Duodenal mucosa (tissue), 2 donors: Measurements from ENCODE around the gene EPYC.

Experiments used
- H3K27ac ChIP-seq: one replicate; pipeline ENCODE4 v1.7.0; 2013; ENCODE audit warnings: low read depth, low read length
- H3K27me3 ChIP-seq, 2 donors: one replicate each; pipeline ENCODE4 v1.7.0; 2013; ENCODE audit warnings: low read length in 2 of 2, control low read depth in 1 of 2; ENCODE audit not compliant: insufficient read depth in 2 of 2, control insufficient read depth in 1 of 2
- H3K36me3 ChIP-seq, 2 donors: one replicate each; pipeline ENCODE4 v1.7.0; 2013; ENCODE audit warnings: low read length in 2 of 2, control low read depth in 1 of 2; ENCODE audit not compliant: insufficient read depth in 2 of 2, control insufficient read depth in 1 of 2
- H3K4me1 ChIP-seq, 2 donors: one replicate each; pipeline ENCODE4 v1.7.0; 2013; ENCODE audit warnings: low read length in 2 of 2, control low read depth in 1 of 2; ENCODE audit not compliant: insufficient read depth in 2 of 2, control insufficient read depth in 1 of 2
- H3K4me3 ChIP-seq, 2 donors: one replicate each; pipeline ENCODE4 v1.7.0; 2013; ENCODE audit warnings: low read length in 2 of 2, low read depth in 1 of 2
- H3K9ac ChIP-seq, 2 donors: one replicate each; pipeline ENCODE4 v1.7.0; 2013; ENCODE audit warnings: low read length in 2 of 2, low read depth in 1 of 2
- H3K9me3 ChIP-seq, 2 donors: one replicate each; pipeline ENCODE4 v1.7.0; 2013; ENCODE audit warnings: low read length in 2 of 2, control low read depth in 1 of 2; ENCODE audit not compliant: control insufficient read depth in 1 of 2

The EPYC gene, protein sequence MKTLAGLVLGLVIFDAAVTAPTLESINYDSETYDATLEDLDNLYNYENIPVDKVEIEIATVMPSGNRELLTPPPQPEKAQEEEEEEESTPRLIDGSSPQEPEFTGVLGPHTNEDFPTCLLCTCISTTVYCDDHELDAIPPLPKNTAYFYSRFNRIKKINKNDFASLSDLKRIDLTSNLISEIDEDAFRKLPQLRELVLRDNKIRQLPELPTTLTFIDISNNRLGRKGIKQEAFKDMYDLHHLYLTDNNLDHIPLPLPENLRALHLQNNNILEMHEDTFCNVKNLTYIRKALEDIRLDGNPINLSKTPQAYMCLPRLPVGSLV

DNA sequence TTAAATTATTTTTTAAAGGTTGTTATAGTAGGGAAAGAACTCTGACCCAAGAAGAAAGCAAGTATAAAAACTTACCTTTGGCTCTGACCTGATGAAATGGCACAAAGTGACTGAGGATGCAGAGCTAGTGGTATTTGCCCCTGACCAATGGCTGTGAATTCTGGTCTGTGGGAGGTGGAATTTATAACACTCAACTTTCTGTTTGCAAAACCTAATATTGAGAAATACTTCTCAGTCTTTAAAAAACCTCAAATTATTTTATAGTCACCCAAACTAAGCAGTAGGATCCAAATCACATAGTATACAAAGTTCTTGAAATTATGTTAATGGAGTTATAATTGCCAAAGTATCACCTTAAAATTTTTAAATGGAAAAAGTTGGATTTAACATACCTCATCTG lies at the start of gene EPYC:
EPYC (minus strand) TSS at position 101 of the 400 bp plus-strand sequence. CDS start 2,407 bp downstream, outside the sequence.
- Histone ChIP-seq H3K27ac (no peak within 1 kb of the TSS), H3K4me1 (no peaks in the 10 kb centered on the region), H3K36me3 (no peaks in the 10 kb centered on the region), H3K9me3 (no peaks in the 10 kb centered on the region), H3K27me3 (no peaks in the 10 kb centered on the region), H3K4me3 (no peak within 1 kb of the TSS), H3K9ac (no peak within 1 kb of the TSS)

DNA sequence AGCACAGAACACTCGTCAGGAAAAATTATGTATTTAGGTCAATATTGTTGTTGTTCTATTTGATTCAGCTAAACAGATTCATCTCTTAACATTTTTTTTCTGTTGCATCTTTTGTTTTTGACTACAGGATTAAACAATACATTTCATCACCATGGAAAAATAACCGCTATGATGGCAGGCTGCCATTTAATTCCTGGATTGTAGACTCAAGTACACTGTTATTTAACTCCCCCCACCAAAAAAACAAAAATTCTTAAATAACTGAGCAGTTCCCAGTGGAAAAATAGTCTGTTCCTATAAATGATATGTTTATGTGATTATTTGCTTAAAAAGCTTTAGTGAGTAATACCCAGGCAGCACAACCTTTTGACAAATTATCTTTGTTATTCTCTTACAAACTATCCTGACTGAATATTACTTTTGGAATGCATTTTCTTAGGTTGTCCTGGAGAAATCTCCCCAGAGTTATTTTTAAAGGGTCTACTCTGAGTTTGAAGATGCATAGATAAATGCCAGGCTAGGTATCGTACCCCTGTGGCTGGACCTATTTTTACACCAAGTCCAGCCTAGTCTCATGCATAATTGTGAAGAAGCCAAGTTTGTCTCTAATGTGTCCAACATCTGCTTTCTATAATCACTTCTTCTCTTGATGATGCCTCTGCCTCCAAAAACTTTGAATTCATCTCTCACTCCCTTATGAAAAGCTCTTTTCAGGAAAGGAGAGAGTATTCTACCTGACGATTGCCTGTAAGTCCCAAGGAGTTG lies 49.4 kb upstream of the EPYC start:
- H3K9me3 ChIP-seq: no peaks in the 10 kb centered on the region
- H3K27me3 ChIP-seq: no peaks in the 10 kb centered on the region
- H3K27ac ChIP-seq: no peak overlapping the region
- no peak overlapping the region for H3K4me3 ChIP-seq
- H3K4me1 ChIP-seq: no peaks in the 10 kb centered on the region
- no peak overlapping the region for H3K9ac ChIP-seq
- no peaks in the 10 kb centered on the region for H3K36me3 ChIP-seq

DNA sequence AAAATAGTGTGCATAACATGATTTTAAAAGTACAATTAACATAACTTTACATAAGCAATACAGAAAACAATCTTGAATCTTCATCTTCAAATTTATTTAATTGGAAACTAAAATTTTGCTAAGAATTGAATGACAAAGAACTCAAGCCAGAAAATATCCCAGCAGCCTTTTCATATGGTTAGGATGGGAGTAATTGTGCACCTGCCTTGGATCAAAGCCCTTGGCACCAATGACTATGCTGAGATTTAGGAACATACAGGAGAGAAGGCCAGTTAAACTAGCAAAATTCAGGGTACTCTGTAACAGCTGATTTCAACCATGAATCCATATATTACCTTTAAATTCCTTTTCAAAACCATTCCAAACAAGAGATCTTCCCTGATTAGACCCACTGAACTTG lies 47.3 kb upstream of the EPYC start:
- no peaks in the 10 kb centered on the region for H3K9me3 ChIP-seq
- H3K36me3 ChIP-seq: no peaks in the 10 kb centered on the region
- H3K27ac ChIP-seq: no peak overlapping the region
- no peak overlapping the region for H3K4me3 ChIP-seq
- H3K9ac ChIP-seq: no peak overlapping the region
- no peaks in the 10 kb centered on the region for H3K4me1 ChIP-seq
- no peaks in the 10 kb centered on the region for H3K27me3 ChIP-seq

DNA sequence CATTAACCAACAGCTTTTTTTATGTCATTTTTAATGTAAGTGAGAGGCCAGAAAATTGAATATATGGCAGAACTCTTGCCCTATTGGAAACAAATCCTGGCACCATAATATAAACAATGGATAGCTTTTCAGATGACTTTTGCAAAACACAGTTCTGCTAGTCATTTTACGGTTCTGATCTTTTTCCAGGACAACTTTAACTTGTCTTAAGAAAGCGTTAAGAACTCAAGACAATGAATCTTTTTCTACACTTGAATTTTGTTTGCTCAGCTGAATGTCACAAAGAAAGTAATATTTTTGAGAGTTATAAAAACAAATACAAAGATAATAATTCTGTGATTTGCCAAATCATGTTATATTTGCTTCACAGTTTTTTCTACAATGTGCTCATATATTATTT lies 39.8 kb upstream of the EPYC start:
- Histone ChIP-seq H3K4me1 (no peaks in the 10 kb centered on the region), H3K9me3 (no peaks in the 10 kb centered on the region), H3K27me3 (no peaks in the 10 kb centered on the region), H3K4me3 (no peak overlapping the region), H3K9ac (no peak overlapping the region), H3K27ac (no peak overlapping the region), H3K36me3 (no peaks in the 10 kb centered on the region)

DNA sequence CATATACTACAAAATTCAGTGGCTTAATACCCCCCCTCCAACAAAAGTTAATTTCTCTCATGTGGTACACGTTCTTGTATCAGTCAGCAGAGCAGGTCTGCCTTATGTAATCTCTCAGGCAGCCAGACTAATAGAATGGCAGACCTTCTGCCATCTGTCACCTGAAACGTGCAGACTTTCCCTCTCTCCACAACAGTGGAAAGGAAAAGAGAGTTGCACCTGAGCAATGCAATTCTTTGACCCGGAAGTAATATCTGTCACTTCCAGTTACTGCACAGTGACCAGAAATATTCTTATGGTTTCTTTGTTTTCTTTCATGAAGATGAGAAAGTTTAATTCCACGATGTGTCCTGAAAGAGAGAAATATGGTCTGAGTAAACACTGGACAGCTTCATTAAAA lies 38.6 kb upstream of the EPYC start:
- Histone ChIP-seq H3K36me3 (no peaks in the 10 kb centered on the region), H3K27ac (no peak overlapping the region), H3K4me1 (no peaks in the 10 kb centered on the region), H3K9me3 (no peaks in the 10 kb centered on the region), H3K4me3 (no peak overlapping the region), H3K9ac (no peak overlapping the region), H3K27me3 (no peaks in the 10 kb centered on the region)

DNA sequence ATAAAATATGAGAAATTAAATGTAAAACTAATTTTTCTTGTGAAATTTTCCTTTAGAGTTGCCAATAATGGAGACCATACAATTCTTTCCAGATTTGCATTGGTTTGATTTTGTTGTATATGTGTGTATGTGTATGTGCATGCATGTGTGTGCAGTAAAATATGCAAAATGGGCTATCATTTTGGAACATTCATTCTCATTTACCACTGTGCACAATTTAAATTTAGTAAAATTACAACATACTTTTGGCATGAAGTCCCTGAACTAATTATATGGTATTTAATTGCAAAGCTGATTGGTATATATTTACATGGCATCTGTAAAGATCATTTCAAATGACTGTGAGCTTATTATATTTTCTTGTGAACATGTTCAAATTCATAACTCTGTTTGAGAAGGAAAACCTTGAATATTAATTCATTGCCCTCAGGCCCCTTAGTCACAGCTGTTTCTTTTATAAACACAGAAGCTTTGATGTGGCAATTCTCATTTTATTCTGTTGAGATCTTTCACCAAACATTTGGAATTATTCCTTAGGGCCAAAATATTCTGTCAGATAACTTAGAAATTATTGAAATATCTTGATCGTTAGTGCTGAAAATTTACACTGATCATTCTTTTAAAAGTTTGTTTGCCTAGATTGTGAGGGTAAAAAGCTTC lies 35.5 kb upstream of the EPYC start:
- Histone ChIP-seq H3K9me3 (no peaks in the 10 kb centered on the region), H3K27me3 (no peaks in the 10 kb centered on the region), H3K27ac (no peak overlapping the region), H3K4me3 (no peak overlapping the region), H3K9ac (no peak overlapping the region), H3K4me1 (no peaks in the 10 kb centered on the region), H3K36me3 (no peaks in the 10 kb centered on the region)

DNA sequence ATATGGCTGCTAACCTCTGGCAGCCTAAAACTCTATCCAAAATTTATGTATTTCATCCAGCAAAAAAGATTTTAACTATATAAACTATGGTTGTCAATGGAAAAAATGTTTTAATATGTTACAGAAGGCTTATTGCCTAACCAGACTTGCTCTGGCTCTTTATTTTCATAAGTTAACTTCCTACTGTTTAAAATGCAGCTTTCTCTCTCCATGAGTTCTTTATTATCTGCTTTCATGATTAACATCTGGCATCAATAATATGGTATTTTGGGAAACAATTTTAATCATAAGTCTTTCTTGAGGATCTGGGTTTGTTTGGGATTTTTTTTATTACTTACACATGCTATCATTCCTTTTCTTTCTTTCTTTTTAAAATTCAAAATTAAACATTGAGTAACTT lies 32.5 kb upstream of the EPYC start:
- Histone ChIP-seq H3K4me1 (no peaks in the 10 kb centered on the region), H3K27ac (no peak overlapping the region), H3K36me3 (no peaks in the 10 kb centered on the region), H3K27me3 (no peaks in the 10 kb centered on the region), H3K9me3 (no peaks in the 10 kb centered on the region), H3K9ac (no peak overlapping the region), H3K4me3 (no peak overlapping the region)

DNA sequence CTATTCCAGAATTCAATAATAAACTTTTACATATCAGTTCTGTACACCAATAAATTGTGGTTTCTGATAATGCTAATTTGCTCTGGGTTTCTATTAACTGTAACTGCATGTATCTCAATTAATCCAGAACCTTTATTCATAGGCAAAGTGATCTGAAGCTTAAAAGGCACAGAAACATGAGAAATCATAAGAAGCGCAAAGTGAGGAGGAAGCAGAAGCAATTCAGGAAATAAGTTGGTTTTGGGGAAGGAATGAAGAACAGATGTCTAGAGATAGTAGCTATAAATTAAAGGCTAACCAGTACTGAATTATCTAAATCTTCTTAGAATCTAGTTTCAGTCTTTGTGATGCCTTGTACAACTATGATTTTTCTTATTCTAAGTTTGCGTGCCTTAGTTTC lies 28.5 kb upstream of the EPYC start:
- Histone ChIP-seq H3K27ac (no peak overlapping the region), H3K27me3 (no peaks in the 10 kb centered on the region), H3K9ac (no peak overlapping the region), H3K36me3 (no peaks in the 10 kb centered on the region), H3K4me1 (no peaks in the 10 kb centered on the region), H3K4me3 (no peak overlapping the region), H3K9me3 (no peaks in the 10 kb centered on the region)

DNA sequence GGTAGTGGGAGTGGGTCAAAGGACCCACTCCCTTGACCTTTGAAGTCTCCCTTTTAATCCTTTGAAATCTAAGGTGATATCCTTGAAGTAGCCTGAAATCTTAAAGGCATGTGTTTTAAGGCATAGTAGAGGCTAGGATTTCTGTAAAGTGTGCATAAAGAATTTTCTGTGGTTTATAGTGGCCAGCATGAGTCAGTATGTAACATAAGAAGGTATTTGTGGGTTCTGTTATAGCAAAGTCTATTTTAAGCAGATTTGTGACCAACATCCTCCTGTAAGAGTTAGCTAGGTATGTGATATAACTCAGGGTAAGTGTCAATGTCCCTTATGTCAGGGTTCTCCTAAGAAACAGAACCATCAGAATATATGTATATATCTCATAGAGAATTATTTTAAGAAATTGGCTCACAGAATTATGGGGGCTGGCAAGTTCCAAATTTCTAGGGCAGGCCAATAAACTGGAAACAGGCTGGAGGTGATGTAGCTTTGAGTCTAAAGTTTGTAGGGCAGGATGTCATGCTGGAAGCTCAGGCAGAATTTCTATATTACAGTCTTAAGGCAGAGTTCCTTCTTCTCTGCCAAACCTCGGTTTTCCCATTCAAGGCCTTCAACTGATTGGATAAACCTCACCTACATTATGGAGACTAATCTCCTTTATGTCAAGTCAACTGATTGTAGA lies 18.7 kb upstream of the EPYC start:
- no peaks in the 10 kb centered on the region for H3K9me3 ChIP-seq

DNA sequence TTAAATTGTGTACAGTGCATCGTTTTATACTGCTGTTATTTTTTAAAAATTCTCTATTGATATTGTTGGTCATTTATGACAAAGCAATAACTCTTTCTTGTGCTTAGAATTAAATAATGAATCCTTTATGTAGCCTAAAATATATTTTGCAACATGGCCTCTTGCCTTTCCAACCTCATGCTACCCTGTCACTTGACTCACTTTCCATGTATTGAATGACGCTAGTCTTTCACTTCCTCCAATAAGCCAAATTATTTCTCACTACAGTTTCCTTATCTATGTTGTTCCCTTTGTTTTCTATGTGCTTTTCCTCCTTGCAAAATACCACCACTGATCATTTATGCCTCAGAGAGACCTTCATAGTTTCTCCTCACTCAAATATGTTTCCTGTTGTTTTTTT lies 16.3 kb upstream of the EPYC start:
- Histone ChIP-seq H3K9me3 (no peaks in the 10 kb centered on the region), H3K36me3 (no peaks in the 10 kb centered on the region), H3K27me3 (no peaks in the 10 kb centered on the region), H3K4me3 (no peak overlapping the region), H3K27ac (no peak overlapping the region), H3K4me1 (no peaks in the 10 kb centered on the region), H3K9ac (no peak overlapping the region)

More for the DNA sequence above, 18.7 kb upstream of the EPYC start:
- Histone ChIP-seq H3K36me3 (no peaks in the 10 kb centered on the region), H3K9ac (no peak overlapping the region), H3K27me3 (no peaks in the 10 kb centered on the region), H3K4me1 (no peaks in the 10 kb centered on the region), H3K4me3 (no peak overlapping the region), H3K27ac (no peak overlapping the region)
